Activated CD8-positive, alpha-beta T cell treated with anti-CD3 and anti-CD28 coated beads for 36 hours (primary cell): Measurements from ENCODE around the gene RPL36AL. TPM values are rescaled to one million over a fixed set of nuclear protein-coding genes. Genes with fewer than 3 reads are reported as not detected.
"Not testable (repeated sequence)": the region's sequence is repeated elsewhere in the genome, so short reads cannot be mapped to it uniquely, and the experiment has no call there.

Experiments used
- ATAC-seq: fragments of 200-7000 bp; cut with Tn5 transposase; one replicate; pipeline ENCODE4 v1.10.0; 2021; ENCODE audit warnings: mild to moderate bottlenecking, moderate library complexity
- CTCF ChIA-PET: fragments of 350-600 bp; sonication (Branson Sonifier 250); formaldehyde crosslinking; loops from one replicate; lab custom pipeline; 2021; ENCODE audit warnings: antibody characterized with exemption; lab: Charles Lee
- POLR2A ChIA-PET: fragments of 350-600 bp; sonication (Branson Sonifier 250); formaldehyde crosslinking; loops from one replicate; lab custom pipeline; 2021; ENCODE audit warnings: antibody characterized with exemption; lab: Charles Lee
- DNase-seq: peaks from one replicate; pipeline ENCODE4 v3.0.0-alpha.2; 2020
- H3K27ac Mint-ChIP-seq: one replicate; pipeline ENCODE4 v1.8.0; 2021; ENCODE audit warnings: mild to moderate bottlenecking, mixed read lengths
- H3K27me3 Mint-ChIP-seq: one replicate; pipeline ENCODE4 v1.8.0; 2021; ENCODE audit warnings: mixed read lengths
- H3K36me3 Mint-ChIP-seq: one replicate; pipeline ENCODE4 v1.8.0; 2021; ENCODE audit warnings: low read depth, mixed read lengths
- H3K4me1 Mint-ChIP-seq: one replicate; pipeline ENCODE4 v1.8.0; 2021; ENCODE audit warnings: low read depth, mixed read lengths
- H3K4me3 Mint-ChIP-seq: one replicate; pipeline ENCODE4 v1.8.0; 2021; ENCODE audit warnings: mild to moderate bottlenecking, moderate library complexity, mixed read lengths
- H3K9me3 Mint-ChIP-seq: one replicate; pipeline ENCODE4 v1.8.0; 2021; ENCODE audit warnings: mixed read lengths
- intact Hi-C: fragments of 100-400 bp; cut with micrococcal nuclease; formaldehyde crosslinking; loops from one replicate; pipeline ENCODE4 v1.10.0; 2022
- total RNA-seq, 2 experiments: library from RNA; stranded (reverse); gene quantifications; one replicate each; pipeline ENCODE4 v1.2.3, GENCODE V29; 2021
- TF ChIP-seq, protein P1 (sequence below): fragments of 200-600 bp; IDR thresholded peaks from one replicate; pipeline ENCODE4 v1.8.0; 2022; ENCODE audit warnings: antibody characterized with exemption, mild to moderate bottlenecking

Gene RPL36AL
- total RNA-seq, 2 experiments from 2014 or later, result 214 to 231 TPM

DNA sequence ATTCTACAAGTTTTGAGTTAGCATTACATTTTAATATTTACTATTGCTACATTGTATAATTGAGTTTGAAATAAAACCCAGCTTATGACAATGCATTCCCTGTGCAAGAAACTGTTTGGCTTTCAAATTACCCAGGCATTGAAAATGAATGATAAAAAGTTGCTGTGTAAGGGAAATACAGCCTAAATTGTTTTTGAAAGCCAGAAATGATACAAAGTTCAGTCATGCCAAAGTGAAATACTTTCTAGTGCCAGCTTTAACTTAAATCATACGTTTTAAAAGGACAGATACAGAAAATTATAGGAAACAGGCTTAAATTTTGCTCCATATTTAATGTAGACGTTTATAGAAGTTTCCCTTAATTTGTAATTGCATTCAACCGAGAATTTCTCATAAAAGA, 3.0 kb upstream of the RPL36AL start:
- DNase-seq (no peak), ATAC-seq (no peak)
- H3K4me3 Mint-ChIP-seq, result peak overlapping the region; percentile 90
- peak overlapping the region; percentile 76 for H3K27ac Mint-ChIP-seq
- no peaks in the 10 kb centered on the region for H3K27me3 Mint-ChIP-seq
- ChIA-PET POLR2A (interaction anchor here (0.6 to 5.7 kb wide), 6 partner anchors 11 to 145 kb away, joined by 3 to 60 read pairs (median 13); partner anchors contain the start of genes DNAAF2, KLHDC2, LRR1 and RPS29), CTCF (interaction anchor here (0.7 to 1.1 kb wide), 2 partner anchors 9 to 493 kb away, joined by 3 to 6 read pairs; partner anchors contain the start of gene VCPKMT)
- peaks cover 66% of the 10 kb centered on the region for H3K36me3 Mint-ChIP-seq
- intact Hi-C loops, result loop anchor here (10.0 kb wide), 1 partner anchor 491 kb away; the partner anchor contains the start of gene VCPKMT
- H3K4me1 Mint-ChIP-seq, result peaks cover 47% of the 10 kb centered on the region
- TF ChIP-seq, protein P1, sequence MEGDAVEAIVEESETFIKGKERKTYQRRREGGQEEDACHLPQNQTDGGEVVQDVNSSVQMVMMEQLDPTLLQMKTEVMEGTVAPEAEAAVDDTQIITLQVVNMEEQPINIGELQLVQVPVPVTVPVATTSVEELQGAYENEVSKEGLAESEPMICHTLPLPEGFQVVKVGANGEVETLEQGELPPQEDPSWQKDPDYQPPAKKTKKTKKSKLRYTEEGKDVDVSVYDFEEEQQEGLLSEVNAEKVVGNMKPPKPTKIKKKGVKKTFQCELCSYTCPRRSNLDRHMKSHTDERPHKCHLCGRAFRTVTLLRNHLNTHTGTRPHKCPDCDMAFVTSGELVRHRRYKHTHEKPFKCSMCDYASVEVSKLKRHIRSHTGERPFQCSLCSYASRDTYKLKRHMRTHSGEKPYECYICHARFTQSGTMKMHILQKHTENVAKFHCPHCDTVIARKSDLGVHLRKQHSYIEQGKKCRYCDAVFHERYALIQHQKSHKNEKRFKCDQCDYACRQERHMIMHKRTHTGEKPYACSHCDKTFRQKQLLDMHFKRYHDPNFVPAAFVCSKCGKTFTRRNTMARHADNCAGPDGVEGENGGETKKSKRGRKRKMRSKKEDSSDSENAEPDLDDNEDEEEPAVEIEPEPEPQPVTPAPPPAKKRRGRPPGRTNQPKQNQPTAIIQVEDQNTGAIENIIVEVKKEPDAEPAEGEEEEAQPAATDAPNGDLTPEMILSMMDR, result no peak
- no peaks in the 10 kb centered on the region for H3K9me3 Mint-ChIP-seq

DNA sequence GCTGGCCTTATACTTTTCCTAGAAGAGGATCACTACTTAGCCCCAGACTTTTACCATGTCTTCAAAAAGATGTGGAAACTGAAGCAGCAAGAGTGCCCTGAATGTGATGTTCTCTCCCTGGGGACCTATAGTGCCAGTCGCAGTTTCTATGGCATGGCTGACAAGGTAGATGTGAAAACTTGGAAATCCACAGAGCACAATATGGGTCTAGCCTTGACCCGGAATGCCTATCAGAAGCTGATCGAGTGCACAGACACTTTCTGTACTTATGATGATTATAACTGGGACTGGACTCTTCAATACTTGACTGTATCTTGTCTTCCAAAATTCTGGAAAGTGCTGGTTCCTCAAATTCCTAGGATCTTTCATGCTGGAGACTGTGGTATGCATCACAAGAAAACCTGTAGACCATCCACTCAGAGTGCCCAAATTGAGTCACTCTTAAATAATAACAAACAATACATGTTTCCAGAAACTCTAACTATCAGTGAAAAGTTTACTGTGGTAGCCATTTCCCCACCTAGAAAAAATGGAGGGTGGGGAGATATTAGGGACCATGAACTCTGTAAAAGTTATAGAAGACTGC, 1.7 kb upstream of the RPL36AL start:
- TF ChIP-seq, protein P1, result no peak
- Mint-ChIP-seq H3K9me3 (no peaks in the 10 kb centered on the region), H3K36me3 (peaks cover 70% of the 10 kb centered on the region), H3K27me3 (no peaks in the 10 kb centered on the region), H3K27ac (peak overlapping the region; percentile 98), H3K4me1 (peaks cover 50% of the 10 kb centered on the region), H3K4me3 (peak overlapping the region; percentile 90)
- ATAC-seq (no peak), DNase-seq (no peak)
- ChIA-PET POLR2A (interaction anchor here (1.9 to 5.7 kb wide), 8 partner anchors 8 to 36 kb away, joined by 4 to 60 read pairs (median 24); partner anchors contain the start of genes DNAAF2, LRR1 and RPS29), CTCF (interaction anchor here (1.3 to 3.9 kb wide), 5 partner anchors 11 to 240 kb away, joined by 3 to 30 read pairs (median 15); partner anchors contain the start of genes DNAAF2 and RPS29)
- intact Hi-C loops, result loop anchor here (10.0 kb wide), 1 partner anchor 493 kb away; the partner anchor contains the start of gene VCPKMT

DNA sequence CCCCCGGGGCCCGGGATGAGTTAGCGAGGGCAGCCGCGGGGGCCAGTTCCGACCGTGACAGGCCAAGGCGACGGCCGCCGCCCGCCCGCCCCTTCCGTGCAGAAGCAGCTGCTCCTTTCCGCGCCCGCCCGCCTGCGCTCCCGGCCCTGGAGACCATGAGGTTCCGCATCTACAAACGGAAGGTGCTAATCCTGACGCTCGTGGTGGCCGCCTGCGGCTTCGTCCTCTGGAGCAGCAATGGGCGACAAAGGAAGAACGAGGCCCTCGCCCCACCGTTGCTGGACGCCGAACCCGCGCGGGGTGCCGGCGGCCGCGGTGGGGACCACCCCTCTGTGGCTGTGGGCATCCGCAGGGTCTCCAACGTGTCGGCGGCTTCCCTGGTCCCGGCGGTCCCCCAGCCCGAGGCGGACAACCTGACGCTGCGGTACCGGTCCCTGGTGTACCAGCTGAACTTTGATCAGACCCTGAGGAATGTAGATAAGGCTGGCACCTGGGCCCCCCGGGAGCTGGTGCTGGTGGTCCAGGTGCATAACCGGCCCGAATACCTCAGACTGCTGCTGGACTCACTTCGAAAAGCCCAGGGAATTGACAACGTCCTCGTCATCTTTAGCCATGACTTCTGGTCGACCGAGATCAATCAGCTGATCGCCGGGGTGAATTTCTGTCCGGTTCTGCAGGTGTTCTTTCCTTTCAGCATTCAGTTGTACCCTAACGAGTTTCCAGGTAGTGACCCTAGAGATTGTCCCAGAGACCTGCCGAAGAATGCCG, 872 bp upstream of the RPL36AL start:
- Mint-ChIP-seq H3K4me3 (peak overlapping the region; percentile 90), H3K4me1 (peaks cover 48% of the 10 kb centered on the region), H3K27me3 (no peaks in the 10 kb centered on the region), H3K27ac (peak overlapping the region; percentile 98), H3K9me3 (no peaks in the 10 kb centered on the region), H3K36me3 (peaks cover 68% of the 10 kb centered on the region)
- ChIA-PET POLR2A (interaction anchor here (0.6 to 5.7 kb wide), 17 partner anchors 8 to 460 kb away, joined by 3 to 60 read pairs (median 6); partner anchors contain the start of genes DNAAF2, KLHDC2, LRR1 and NEMF), CTCF (interaction anchor here (1.3 to 3.9 kb wide), 11 partner anchors 9 to 241 kb away, joined by 3 to 30 read pairs (median 6); partner anchors contain the start of genes DNAAF2, KLHDC1, KLHDC2 and RPS29)
- DNase-seq (peak; percentile 78), ATAC-seq (peak; percentile 19)
- intact Hi-C loops, result loop anchor here (2.0 to 10.0 kb wide), 2 partner anchors 14 to 494 kb away; partner anchors contain the start of genes DNAAF2 and VCPKMT
- TF ChIP-seq, protein P1, result no peak

DNA sequence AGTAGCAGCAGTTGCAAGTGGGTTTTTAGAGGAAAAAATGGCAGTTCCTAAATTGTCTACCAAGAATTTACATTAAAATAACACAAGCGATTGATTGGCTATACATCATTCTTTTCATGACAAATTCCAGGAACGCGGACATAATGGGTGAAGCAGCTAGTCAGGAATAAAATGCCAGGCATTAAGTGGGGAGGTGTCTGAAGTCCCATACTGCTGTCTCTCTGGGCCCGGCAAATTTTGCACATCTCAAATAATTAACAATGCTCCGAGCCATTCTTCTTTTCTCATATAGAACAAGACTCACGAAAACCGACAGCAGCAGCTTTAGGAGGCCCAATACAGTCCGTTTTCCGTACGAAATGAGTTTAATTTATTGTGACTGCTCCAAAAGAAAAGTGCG, 696 bp downstream of the RPL36AL start:
- intact Hi-C loops, result loop anchor here (1.0 to 10.0 kb wide), 3 partner anchors 15 to 495 kb away; partner anchors contain the start of genes DNAAF2 and VCPKMT
- H3K4me1 Mint-ChIP-seq, result peaks cover 39% of the 10 kb centered on the region
- ATAC-seq (no peak), DNase-seq (no peak)
- CTCF ChIA-PET, result interaction anchor here (0.7 to 3.9 kb wide), 16 partner anchors 9 to 242 kb away, joined by 3 to 30 read pairs (median 4); partner anchors contain the start of genes DNAAF2, KLHDC1, KLHDC2 and POLE2
- H3K27ac Mint-ChIP-seq, result peak overlapping the region; percentile 98
- peaks cover 66% of the 10 kb centered on the region for H3K36me3 Mint-ChIP-seq
- H3K9me3 Mint-ChIP-seq, result no peaks in the 10 kb centered on the region
- POLR2A ChIA-PET, result interaction anchor here (0.6 to 5.7 kb wide), 13 partner anchors 9 to 245 kb away, joined by 3 to 60 read pairs (median 11); partner anchors contain the start of genes DNAAF2, KLHDC1, LRR1 and NEMF
- TF ChIP-seq, protein P1, result no peak
- H3K27me3 Mint-ChIP-seq, result no peaks in the 10 kb centered on the region
- H3K4me3 Mint-ChIP-seq, result peak overlapping the region; percentile 90

DNA sequence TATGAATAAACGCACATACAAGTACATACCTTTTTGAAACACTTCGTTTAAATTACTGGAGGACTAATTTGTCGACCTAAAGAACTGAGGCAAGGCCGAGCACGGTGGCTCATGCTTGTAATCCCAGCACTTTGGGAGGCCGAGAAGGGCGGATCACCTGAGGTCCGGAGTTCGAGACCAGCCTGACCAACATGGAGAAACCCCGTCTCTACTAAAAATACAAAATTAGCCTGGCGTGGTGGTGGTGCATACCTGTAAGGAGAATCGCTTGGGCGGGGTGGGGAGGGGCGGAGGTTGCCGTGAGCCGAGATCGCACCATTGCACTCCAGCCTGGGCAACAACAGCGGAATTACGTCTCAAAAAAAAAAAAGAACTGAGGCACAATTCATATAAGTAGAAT, 1.2 kb downstream of the RPL36AL start:
- ChIA-PET CTCF (interaction anchor here (1.9 to 3.9 kb wide), 3 partner anchors 13 to 149 kb away, joined by 8 to 30 read pairs (median 15); partner anchors contain the start of genes DNAAF2 and KLHDC2), POLR2A (interaction anchor here (0.6 to 5.7 kb wide), 6 partner anchors 13 to 42 kb away, joined by 3 to 60 read pairs (median 36); partner anchors contain the start of genes DNAAF2, LRR1 and RPS29)
- Mint-ChIP-seq H3K4me1 (peaks cover 36% of the 10 kb centered on the region), H3K27ac (peak overlapping the region; percentile 98), H3K4me3 (peak overlapping the region; percentile 90), H3K36me3 (peaks cover 63% of the 10 kb centered on the region)
- not testable (repeated sequence) for H3K9me3 Mint-ChIP-seq, H3K27me3 Mint-ChIP-seq, DNase-seq, ATAC-seq
- intact Hi-C loops, result loop anchor here (1.0 kb wide), 1 partner anchor 20 kb away; no protein-coding TSS in a partner anchor
